MCF 10A (cell line): ENCODE results near the gene DNTTIP2. TPM values are rescaled to one million over a fixed set of nuclear protein-coding genes. Genes with fewer than 3 reads are reported as not detected.

Source experiments
- BruUV-seq: library from RNA; stranded (reverse); fragments of 400-500 nt; replicated peaks from 2 replicates; lab custom pipeline; 2021; lab: Mats Ljungman, UMichigan
- CTCF ChIA-PET: fragments of 300-600 bp; sonication (Branson Sonifier 250); formaldehyde crosslinking; extraction: SDS; loops from one replicate; lab custom pipeline; 2021; ENCODE audit warnings: antibody characterized with exemption, inconsistent platforms; lab: Yijun Ruan, JAX
- POLR2A ChIA-PET: fragments of 300-600, 350-650 bp; sonication (Branson Sonifier 250); formaldehyde crosslinking; extraction: SDS; loops from one replicate; lab custom pipeline; 2020; ENCODE audit warnings: antibody characterized with exemption, inconsistent platforms; lab: Yijun Ruan, JAX
- DNase-seq: peaks from one replicate; pipeline ENCODE4 v3.0.0-alpha.2; 2018; ENCODE audit not compliant: unreplicated experiment
- H3K27ac Mint-ChIP-seq: one replicate; pipeline ENCODE4 v1.8.0; 2022; ENCODE audit warnings: mild to moderate bottlenecking, low read depth, mixed read lengths; ENCODE audit not compliant: unreplicated experiment
- H3K27me3 Mint-ChIP-seq: one replicate; pipeline ENCODE4 v1.8.0; 2022; ENCODE audit warnings: mixed read lengths; ENCODE audit not compliant: insufficient read depth, unreplicated experiment
- H3K36me3 Mint-ChIP-seq: one replicate; pipeline ENCODE4 v1.8.0; 2022; ENCODE audit warnings: mild to moderate bottlenecking, moderate library complexity, mixed read lengths; ENCODE audit not compliant: insufficient read depth, unreplicated experiment
- H3K4me1 Mint-ChIP-seq: one replicate; pipeline ENCODE4 v1.8.0; 2022; ENCODE audit warnings: mixed read lengths; ENCODE audit not compliant: insufficient read depth, unreplicated experiment
- H3K4me3 Mint-ChIP-seq: one replicate; pipeline ENCODE4 v1.8.0; 2022; ENCODE audit warnings: mild to moderate bottlenecking, moderate library complexity, mixed read lengths; ENCODE audit not compliant: unreplicated experiment
- H3K9me3 Mint-ChIP-seq: one replicate; pipeline ENCODE4 v1.8.0; 2022; ENCODE audit warnings: mixed read lengths; ENCODE audit not compliant: unreplicated experiment
- CTCF ChIP-seq: fragments of 200-600 bp; IDR thresholded peaks from one replicate; pipeline ENCODE4 v1.8.0; 2022; ENCODE audit warnings: antibody characterized with exemption, mild to moderate bottlenecking; ENCODE audit not compliant: unreplicated experiment
- intact Hi-C: fragments of 100-400 bp; cut with micrococcal nuclease; formaldehyde crosslinking; loops from 2 replicates; pipeline ENCODE4 v1.14.1; 2022
- total RNA-seq: library from RNA; stranded (reverse); gene quantifications from 2 replicates; pipeline ENCODE4 v1.2.3, GENCODE V29; 2022

DNTTIP2 gene
- total RNA-seq, 1 experiment from 2014 or later: 96.5 TPM

- ChIA-PET CTCF (interaction anchor here (0.6 to 1.9 kb wide), 14 partner anchors 9 to 769 kb away, joined by 3 to 20 read pairs (median 4); no protein-coding TSS in a partner anchor), POLR2A (interaction anchor here (0.6 to 2.0 kb wide), 13 partner anchors 8 to 462 kb away, joined by 3 to 30 read pairs (median 3); partner anchors contain the start of gene DNTTIP2)
- peak; percentile 35 for DNase-seq
- Mint-ChIP-seq H3K27me3 (peaks cover 14% of the 10 kb centered on the region), H3K9me3 (peaks cover 7% of the 10 kb centered on the region), H3K27ac (no peak overlapping the region), H3K4me1 (peaks cover 16% of the 10 kb centered on the region), H3K4me3 (peak overlapping the region; percentile 81), H3K36me3 (no peaks in the 10 kb centered on the region)
- intact Hi-C loops: no loop called here
- TF ChIP-seq CTCF: no peak
- BruUV-seq: no TSS peak
Observed at GRCh38 chr1:93908394-93909145, 29.6 kb upstream of the DNTTIP2 start.

GRCh38 chr1:93907718-93908117 is 28.7 kb upstream of the DNTTIP2 start:
- peak overlapping the region; percentile 81 for H3K4me3 Mint-ChIP-seq
- peaks cover 6% of the 10 kb centered on the region for H3K27me3 Mint-ChIP-seq
- ChIA-PET CTCF (interaction anchor here (0.7 kb wide), 1 partner anchor 53 kb away, joined by 3 read pairs; no protein-coding TSS in a partner anchor), POLR2A (interaction anchor here (0.7 to 1.9 kb wide), 6 partner anchors 15 to 583 kb away, joined by 3 to 26 read pairs (median 4); partner anchors contain the start of gene DNTTIP2)
- H3K36me3 Mint-ChIP-seq: no peaks in the 10 kb centered on the region
- no peak overlapping the region for H3K27ac Mint-ChIP-seq
- no peak for TF ChIP-seq CTCF
- intact Hi-C loops: no loop called here
- DNase-seq: peak; percentile 61
- H3K4me1 Mint-ChIP-seq: peaks cover 16% of the 10 kb centered on the region
- H3K9me3 Mint-ChIP-seq: peaks cover 7% of the 10 kb centered on the region
- BruUV-seq: no TSS peak

GRCh38 chr1:93906480-93906879 is 27.5 kb upstream of the DNTTIP2 start:
- ChIA-PET CTCF (no interaction called here), POLR2A (interaction anchor here (1.9 kb wide), 1 partner anchor 27 kb away, joined by 26 read pairs; the partner anchor contains the start of gene DNTTIP2)
- no peak overlapping the region for H3K27ac Mint-ChIP-seq
- DNase-seq: no peak
- no TSS peak for BruUV-seq
- TF ChIP-seq CTCF: no peak
- H3K4me1 Mint-ChIP-seq: peaks cover 16% of the 10 kb centered on the region
- H3K36me3 Mint-ChIP-seq: no peaks in the 10 kb centered on the region
- intact Hi-C loops: no loop called here
- H3K9me3 Mint-ChIP-seq: no peaks in the 10 kb centered on the region
- no peaks in the 10 kb centered on the region for H3K27me3 Mint-ChIP-seq
- no peak overlapping the region for H3K4me3 Mint-ChIP-seq

GRCh38 chr1:93905734-93906133 is 26.7 kb upstream of the DNTTIP2 start:
- intact Hi-C loops: no loop called here
- H3K4me3 Mint-ChIP-seq: no peak overlapping the region

More at GRCh38 chr1:93905734-93906133, 26.7 kb upstream of the DNTTIP2 start:
- Mint-ChIP-seq H3K9me3 (no peaks in the 10 kb centered on the region), H3K27ac (no peak overlapping the region), H3K4me1 (peaks cover 16% of the 10 kb centered on the region), H3K27me3 (no peaks in the 10 kb centered on the region), H3K36me3 (no peaks in the 10 kb centered on the region)
- DNase-seq: peak; percentile 18
- CTCF ChIA-PET: no interaction called here
- POLR2A ChIA-PET: no interaction called here
- no TSS peak for BruUV-seq
- no peak for TF ChIP-seq CTCF
